GM19468 (cell line): Measurements from ENCODE around the gene VAMP3.

ENCODE experiments used
- ATAC-seq: cut with Tn5 transposase; IDR thresholded peaks from one replicate; pipeline ENCODE4 v1.9.1; 2021; ENCODE audit warnings: mild to moderate bottlenecking, moderate library complexity, moderate number of reproducible peaks; ENCODE audit not compliant: unreplicated experiment; ENCODE audit errors: extremely low read depth

Gene VAMP3

GRCh38 chr1:7808253-7808844 lies 37.3 kb downstream of the VAMP3 start:
- ATAC-seq: no peak

GRCh38 chr1:7809742-7810141 lies 38.6 kb downstream of the VAMP3 start:
- no peak for ATAC-seq

- ATAC-seq: no peak
Measured at GRCh38 chr1:7810395-7810794, 39.3 kb downstream of the VAMP3 start.

- no peak for ATAC-seq
Measured at GRCh38 chr1:7811476-7811875, 40.4 kb downstream of the VAMP3 start.

- ATAC-seq: no peak
Measured at GRCh38 chr1:7813677-7814373, 42.7 kb downstream of the VAMP3 start.

GRCh38 chr1:7821282-7821681 lies 50.2 kb downstream of the VAMP3 start:
- ATAC-seq: no peak

- no peak for ATAC-seq
Measured at GRCh38 chr1:7824701-7825100, 53.6 kb downstream of the VAMP3 start.

- ATAC-seq: no peak
Measured at GRCh38 chr1:7826363-7826762, 55.3 kb downstream of the VAMP3 start.

GRCh38 chr1:7827126-7827955 lies 56.2 kb downstream of the VAMP3 start:
- ATAC-seq: no peak
